ENCODE data around the gene ACSM2A.
"Not testable (repeated sequence)": the region's sequence is repeated elsewhere in the genome, so short reads cannot be mapped to it uniquely, and the experiment has no call there.

GRCh38 chr16:20491448-20491847, 40.1 kb downstream of the ACSM2A start:
- not testable (repeated sequence) for TF ChIP-seq CTCF, POLR2A (IDR thresholded peaks at IDR 0.05)
